Stimulated activated memory B cell treated with anti-CD40 and anti-IgM and Interleukin-4, amounts not matched to agents 10 μg/mL and 1 μg/mL and 100 μg/mL, for 72 hours (primary cell): ENCODE data around the gene AP5Z1.

ENCODE experiments used
- ATAC-seq: fragments of 150-1000 bp; cut with Tn5 transposase; 2 replicates; pipeline ENCODE4 v1.10.0; 2021
- H3K27ac Mint-ChIP-seq: one replicate; pipeline ENCODE4 v1.8.0; 2022; ENCODE audit warnings: mild to moderate bottlenecking, mixed read lengths
- H3K27me3 Mint-ChIP-seq: one replicate; pipeline ENCODE4 v1.8.0; 2022; ENCODE audit warnings: mixed read lengths
- H3K36me3 Mint-ChIP-seq: one replicate; pipeline ENCODE4 v1.8.0; 2022; ENCODE audit warnings: mixed read lengths
- H3K4me1 Mint-ChIP-seq: one replicate; pipeline ENCODE4 v1.8.0; 2022; ENCODE audit warnings: mixed read lengths
- H3K4me3 Mint-ChIP-seq: one replicate; pipeline ENCODE4 v1.8.0; 2022; ENCODE audit warnings: mild to moderate bottlenecking, moderate library complexity, mixed read lengths
- H3K9me3 Mint-ChIP-seq: one replicate; pipeline ENCODE4 v1.8.0; 2022; ENCODE audit warnings: mixed read lengths

AP5Z1 gene, protein sequence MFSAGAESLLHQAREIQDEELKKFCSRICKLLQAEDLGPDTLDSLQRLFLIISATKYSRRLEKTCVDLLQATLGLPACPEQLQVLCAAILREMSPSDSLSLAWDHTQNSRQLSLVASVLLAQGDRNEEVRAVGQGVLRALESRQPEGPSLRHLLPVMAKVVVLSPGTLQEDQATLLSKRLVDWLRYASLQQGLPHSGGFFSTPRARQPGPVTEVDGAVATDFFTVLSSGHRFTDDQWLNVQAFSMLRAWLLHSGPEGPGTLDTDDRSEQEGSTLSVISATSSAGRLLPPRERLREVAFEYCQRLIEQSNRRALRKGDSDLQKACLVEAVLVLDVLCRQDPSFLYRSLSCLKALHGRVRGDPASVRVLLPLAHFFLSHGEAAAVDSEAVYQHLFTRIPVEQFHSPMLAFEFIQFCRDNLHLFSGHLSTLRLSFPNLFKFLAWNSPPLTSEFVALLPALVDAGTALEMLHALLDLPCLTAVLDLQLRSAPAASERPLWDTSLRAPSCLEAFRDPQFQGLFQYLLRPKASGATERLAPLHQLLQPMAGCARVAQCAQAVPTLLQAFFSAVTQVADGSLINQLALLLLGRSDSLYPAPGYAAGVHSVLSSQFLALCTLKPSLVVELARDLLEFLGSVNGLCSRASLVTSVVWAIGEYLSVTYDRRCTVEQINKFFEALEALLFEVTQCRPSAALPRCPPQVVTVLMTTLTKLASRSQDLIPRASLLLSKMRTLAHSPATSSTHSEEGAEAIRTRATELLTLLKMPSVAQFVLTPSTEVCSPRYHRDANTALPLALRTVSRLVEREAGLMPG

DNA sequence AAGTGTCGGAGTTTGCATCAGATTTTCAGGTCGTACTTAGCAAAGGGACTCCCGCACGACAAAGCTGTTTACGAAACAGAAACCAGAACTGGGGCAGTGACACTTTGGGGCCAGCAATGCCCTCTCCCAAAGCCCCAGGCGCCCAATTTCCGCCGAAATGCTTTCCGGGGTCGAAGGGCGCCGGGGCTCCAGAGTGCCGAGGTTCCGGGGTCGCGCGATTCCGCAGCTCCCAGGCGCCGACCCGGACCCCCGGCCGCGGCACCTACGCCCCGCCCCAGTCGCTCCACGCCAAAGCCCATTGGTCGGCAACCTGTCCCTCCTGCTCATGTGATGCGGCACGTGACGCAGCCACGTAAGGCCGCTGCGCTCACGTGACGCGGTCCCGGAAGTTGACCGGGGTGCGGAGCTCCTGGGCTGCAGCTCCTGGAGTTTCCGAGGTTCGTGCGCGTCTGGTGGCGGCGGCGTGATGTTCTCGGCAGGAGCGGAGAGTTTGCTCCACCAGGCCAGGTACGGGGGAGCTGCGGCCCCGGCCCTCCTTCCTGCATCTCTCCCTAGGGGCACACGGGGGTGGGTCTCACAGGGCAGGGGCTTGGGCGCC is at the start of gene AP5Z1:
AP5Z1 (plus strand) TSS at position 374 of the 598 bp plus-strand sequence; CDS start at position 467, 93 bp downstream.
- H3K27me3 Mint-ChIP-seq: no peaks in the 10 kb centered on the region
- H3K27ac Mint-ChIP-seq: peak within 1 kb of the TSS; percentile 95
- peak within 1 kb of the TSS; percentile 97 for H3K4me3 Mint-ChIP-seq
- H3K9me3 Mint-ChIP-seq: no peaks in the 10 kb centered on the region
- peaks cover 43% of the 10 kb centered on the region for H3K4me1 Mint-ChIP-seq
- peaks cover 8% of the 10 kb centered on the region for H3K36me3 Mint-ChIP-seq
- peak; percentile 98 for ATAC-seq

DNA sequence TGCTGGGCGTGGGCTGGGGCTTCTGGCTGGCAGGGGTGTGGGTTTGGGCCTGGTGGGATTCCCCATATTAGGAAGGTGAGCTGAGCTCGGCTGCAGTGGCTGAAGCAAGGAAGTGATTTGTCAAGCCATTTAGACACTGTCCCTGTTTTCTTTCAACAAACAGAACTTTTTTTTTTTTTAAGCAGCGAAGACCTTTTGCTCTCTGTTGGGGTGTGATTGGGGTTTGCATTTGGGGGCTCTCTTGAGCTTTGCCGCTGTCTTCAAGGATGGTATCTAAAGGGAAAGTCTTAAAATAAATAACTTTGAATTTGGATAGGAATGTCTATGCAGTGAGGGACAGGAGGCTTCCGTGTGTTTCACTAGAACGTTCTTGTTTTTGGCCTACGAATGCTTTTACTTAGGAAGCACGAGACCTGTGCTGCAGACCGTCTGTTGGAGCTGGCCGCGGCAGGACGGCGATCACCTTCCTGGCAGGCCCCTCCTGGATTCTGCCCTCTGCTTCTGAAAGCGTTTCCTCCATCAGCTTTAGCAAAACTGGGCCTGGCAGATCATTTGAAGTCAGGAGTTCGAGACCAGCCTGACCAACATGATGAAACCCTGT is 49.5 kb upstream of the AP5Z1 start:
- Mint-ChIP-seq H3K4me1 (peaks cover 46% of the 10 kb centered on the region), H3K27me3 (no peaks in the 10 kb centered on the region), H3K4me3 (peak overlapping the region; percentile 74), H3K27ac (peak overlapping the region; percentile 87), H3K36me3 (peaks cover 6% of the 10 kb centered on the region), H3K9me3 (no peaks in the 10 kb centered on the region)
- ATAC-seq: no peak

GRCh38 chr7:4726566-4726965 is 48.9 kb upstream of the AP5Z1 start:
- H3K27ac Mint-ChIP-seq: peak overlapping the region; percentile 87
- H3K27me3 Mint-ChIP-seq: no peaks in the 10 kb centered on the region
- H3K4me3 Mint-ChIP-seq: no peak overlapping the region
- H3K36me3 Mint-ChIP-seq: peaks cover 6% of the 10 kb centered on the region
- peaks cover 43% of the 10 kb centered on the region for H3K4me1 Mint-ChIP-seq
- H3K9me3 Mint-ChIP-seq: no peaks in the 10 kb centered on the region
- ATAC-seq: no peak

GRCh38 chr7:4727914-4728705 is 47.3 kb upstream of the AP5Z1 start:
- no peak for ATAC-seq
- peaks cover 44% of the 10 kb centered on the region for H3K4me1 Mint-ChIP-seq
- H3K27ac Mint-ChIP-seq: no peak overlapping the region
- H3K36me3 Mint-ChIP-seq: peaks cover 19% of the 10 kb centered on the region
- H3K9me3 Mint-ChIP-seq: no peaks in the 10 kb centered on the region
- no peak overlapping the region for H3K4me3 Mint-ChIP-seq
- no peaks in the 10 kb centered on the region for H3K27me3 Mint-ChIP-seq

DNA sequence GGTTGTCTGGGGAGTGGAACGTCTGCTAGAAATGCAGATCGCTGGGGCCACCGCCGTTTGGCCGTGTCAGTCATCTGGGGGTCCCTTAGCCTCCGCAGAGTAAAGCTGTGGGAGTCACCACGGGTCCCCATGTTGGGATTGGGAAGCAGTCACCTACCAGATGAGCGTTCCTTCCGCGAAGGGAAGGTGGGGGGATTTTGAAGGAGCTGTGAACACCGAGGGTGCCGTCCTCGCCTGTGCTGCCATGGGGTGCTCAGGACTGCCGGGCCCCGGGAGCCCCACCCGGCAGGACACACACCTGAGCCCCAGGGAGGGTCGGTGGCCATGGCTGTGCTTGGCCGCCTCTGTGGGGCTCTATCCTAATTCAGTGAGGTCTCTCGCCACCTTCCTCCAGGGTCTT is 46.2 kb upstream of the AP5Z1 start:
- Mint-ChIP-seq H3K9me3 (no peaks in the 10 kb centered on the region), H3K27ac (no peak overlapping the region), H3K4me1 (peaks cover 43% of the 10 kb centered on the region), H3K27me3 (no peaks in the 10 kb centered on the region), H3K4me3 (no peak overlapping the region), H3K36me3 (peaks cover 24% of the 10 kb centered on the region)
- no peak for ATAC-seq

DNA sequence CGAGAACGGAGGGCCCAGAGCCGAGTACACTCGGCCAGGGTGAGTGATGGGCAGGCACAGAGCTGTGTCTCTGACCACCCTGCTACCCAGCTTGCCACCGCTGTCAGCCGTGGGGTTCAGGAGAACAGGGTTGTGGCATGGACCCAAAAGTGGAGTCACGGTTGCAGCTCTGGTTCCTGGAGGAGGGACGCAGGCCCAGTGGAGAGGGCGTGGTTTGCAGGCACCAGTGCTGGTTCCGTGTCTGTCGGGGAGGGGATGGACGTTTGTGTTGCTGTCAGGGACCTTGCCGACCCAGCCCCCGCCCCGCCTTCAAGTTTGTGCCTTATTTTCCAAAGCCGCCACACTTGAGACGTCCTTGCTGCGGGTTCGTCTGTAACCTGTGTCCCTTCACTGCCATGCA is 45.1 kb upstream of the AP5Z1 start:
- H3K4me3 Mint-ChIP-seq: no peak overlapping the region

GRCh38 chr7:4730971-4731370 is 44.5 kb upstream of the AP5Z1 start:
- ATAC-seq: no peak

More for the DNA sequence above, 45.1 kb upstream of the AP5Z1 start:
- H3K27ac Mint-ChIP-seq: no peak overlapping the region
- no peak for ATAC-seq
- peaks cover 35% of the 10 kb centered on the region for H3K4me1 Mint-ChIP-seq
- peaks cover 26% of the 10 kb centered on the region for H3K36me3 Mint-ChIP-seq
- no peaks in the 10 kb centered on the region for H3K9me3 Mint-ChIP-seq
- H3K27me3 Mint-ChIP-seq: no peaks in the 10 kb centered on the region

DNA sequence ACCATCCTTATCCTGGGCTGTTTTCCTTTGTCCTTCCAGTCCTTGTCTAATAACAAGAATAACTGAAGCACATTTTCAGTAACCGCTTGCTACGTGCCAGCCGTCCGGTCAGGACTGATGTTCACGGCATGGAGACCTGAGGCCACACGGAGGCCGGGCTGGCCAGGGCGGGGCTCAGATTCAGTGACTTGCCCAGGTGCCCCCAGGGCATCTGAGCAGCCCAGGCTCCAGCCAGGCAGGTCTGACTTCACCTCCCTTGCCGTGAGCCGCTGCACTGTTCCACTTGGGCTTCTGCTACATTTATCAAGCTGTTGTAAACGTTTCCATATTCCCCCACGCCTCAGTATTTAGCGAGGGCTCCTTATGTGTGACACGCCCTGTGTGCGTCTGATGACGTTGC is 43.6 kb upstream of the AP5Z1 start:
- Mint-ChIP-seq H3K27ac (no peak overlapping the region), H3K27me3 (no peaks in the 10 kb centered on the region), H3K9me3 (no peaks in the 10 kb centered on the region), H3K4me1 (peaks cover 25% of the 10 kb centered on the region), H3K36me3 (peaks cover 26% of the 10 kb centered on the region), H3K4me3 (no peak overlapping the region)
- ATAC-seq: no peak

More at GRCh38 chr7:4730971-4731370, 44.5 kb upstream of the AP5Z1 start:
- H3K9me3 Mint-ChIP-seq: no peaks in the 10 kb centered on the region
- no peak overlapping the region for H3K4me3 Mint-ChIP-seq
- peaks cover 28% of the 10 kb centered on the region for H3K4me1 Mint-ChIP-seq
- H3K27ac Mint-ChIP-seq: no peak overlapping the region
- no peaks in the 10 kb centered on the region for H3K27me3 Mint-ChIP-seq
- peaks cover 26% of the 10 kb centered on the region for H3K36me3 Mint-ChIP-seq

GRCh38 chr7:4733936-4734528 is 41.4 kb upstream of the AP5Z1 start:
- Mint-ChIP-seq H3K4me3 (no peak overlapping the region), H3K4me1 (peaks cover 44% of the 10 kb centered on the region), H3K27ac (peak overlapping the region; percentile 17), H3K27me3 (no peaks in the 10 kb centered on the region), H3K9me3 (no peaks in the 10 kb centered on the region), H3K36me3 (peaks cover 31% of the 10 kb centered on the region)
- no peak for ATAC-seq

GRCh38 chr7:4734587-4735345 is 40.7 kb upstream of the AP5Z1 start:
- peaks cover 51% of the 10 kb centered on the region for H3K4me1 Mint-ChIP-seq
- no peak for ATAC-seq
- H3K4me3 Mint-ChIP-seq: no peak overlapping the region
- no peaks in the 10 kb centered on the region for H3K27me3 Mint-ChIP-seq
- no peaks in the 10 kb centered on the region for H3K9me3 Mint-ChIP-seq
- peak overlapping the region; percentile 17 for H3K27ac Mint-ChIP-seq
- peaks cover 36% of the 10 kb centered on the region for H3K36me3 Mint-ChIP-seq

GRCh38 chr7:4737300-4737699 is 38.1 kb upstream of the AP5Z1 start:
- Mint-ChIP-seq H3K4me1 (peaks cover 56% of the 10 kb centered on the region), H3K27ac (no peak overlapping the region), H3K27me3 (no peaks in the 10 kb centered on the region), H3K9me3 (no peaks in the 10 kb centered on the region), H3K4me3 (no peak overlapping the region), H3K36me3 (peaks cover 50% of the 10 kb centered on the region)
- no peak for ATAC-seq

- H3K4me1 Mint-ChIP-seq: peaks cover 55% of the 10 kb centered on the region
- no peaks in the 10 kb centered on the region for H3K27me3 Mint-ChIP-seq
- H3K36me3 Mint-ChIP-seq: peaks cover 49% of the 10 kb centered on the region
- H3K9me3 Mint-ChIP-seq: no peaks in the 10 kb centered on the region
- peak overlapping the region; percentile 82 for H3K27ac Mint-ChIP-seq
- H3K4me3 Mint-ChIP-seq: no peak overlapping the region
- no peak for ATAC-seq
Observed at GRCh38 chr7:4738711-4739527, 36.5 kb upstream of the AP5Z1 start.

DNA sequence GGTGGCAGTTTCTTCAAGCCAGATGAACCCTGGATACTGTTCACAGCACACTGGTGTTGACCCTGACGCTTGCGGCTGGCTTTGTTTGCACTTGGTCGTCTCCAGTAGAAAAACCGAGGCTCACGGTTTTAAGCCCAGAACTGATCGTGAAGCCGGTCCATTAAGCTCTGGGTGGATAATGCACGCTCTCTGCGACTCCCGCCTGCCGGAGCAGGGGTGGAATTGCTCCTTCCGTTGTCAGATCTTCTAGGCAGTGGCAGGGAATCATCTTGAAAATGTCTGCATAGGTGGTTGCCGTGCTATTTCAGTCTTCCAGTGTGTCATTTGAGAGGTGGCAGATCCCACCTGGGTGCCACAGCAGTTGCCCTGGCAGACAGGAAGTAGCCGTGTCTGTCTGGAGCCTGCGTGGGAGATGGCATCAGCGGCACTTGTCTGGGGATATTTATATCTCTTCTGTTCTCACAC is 35.9 kb upstream of the AP5Z1 start:
- H3K36me3 Mint-ChIP-seq: peaks cover 44% of the 10 kb centered on the region
- H3K9me3 Mint-ChIP-seq: no peaks in the 10 kb centered on the region
- H3K27me3 Mint-ChIP-seq: no peaks in the 10 kb centered on the region
- peaks cover 56% of the 10 kb centered on the region for H3K4me1 Mint-ChIP-seq
- H3K4me3 Mint-ChIP-seq: peak overlapping the region; percentile 5
- H3K27ac Mint-ChIP-seq: peak overlapping the region; percentile 82
- peak; percentile 68 for ATAC-seq
